Neural cell (in vitro differentiated cells): Measurements from ENCODE around the gene PPP6C.

Source experiments
- EZH2 ChIP-seq: fragments of 200-600, 300-800 bp; shearing (Covaris generic), sonication (generic); IDR thresholded peaks from 2 replicates; pipeline ENCODE4 v1.6.1; 2014; ENCODE audit warnings: antibody characterized with exemption, low read length, borderline replicate concordance, mild to moderate bottlenecking; ENCODE audit not compliant: insufficient read depth, poor library complexity, severe bottlenecking
- MXI1 ChIP-seq: fragments of 450-650 bp; conservative IDR thresholded peaks from 2 replicates; pipeline ENCODE4 v1.6.1; 2014; ENCODE audit warnings: antibody characterized with exemption, mild to moderate bottlenecking; ENCODE audit not compliant: poor library complexity, severe bottlenecking
- POLR2AphosphoS5 ChIP-seq: IDR thresholded peaks from 2 replicates; pipeline ENCODE4 v1.6.1; 2012
- RAD21 ChIP-seq: fragments of 450-650 bp; conservative IDR thresholded peaks from 2 replicates; pipeline ENCODE4 v1.6.1; 2014; ENCODE audit warnings: antibody characterized with exemption, mild to moderate bottlenecking, moderate library complexity
- TAF1 ChIP-seq: IDR thresholded peaks from 2 replicates; pipeline ENCODE4 v1.6.1; 2012; ENCODE audit warnings: low read depth
- TF ChIP-seq, protein P1 (sequence below): fragments of 450-650 bp; IDR thresholded peaks from 2 replicates; pipeline ENCODE4 v1.5.1; 2014; ENCODE audit warnings: antibody characterized with exemption, mild to moderate bottlenecking, moderate library complexity; ENCODE audit not compliant: poor library complexity, severe bottlenecking

DNA sequence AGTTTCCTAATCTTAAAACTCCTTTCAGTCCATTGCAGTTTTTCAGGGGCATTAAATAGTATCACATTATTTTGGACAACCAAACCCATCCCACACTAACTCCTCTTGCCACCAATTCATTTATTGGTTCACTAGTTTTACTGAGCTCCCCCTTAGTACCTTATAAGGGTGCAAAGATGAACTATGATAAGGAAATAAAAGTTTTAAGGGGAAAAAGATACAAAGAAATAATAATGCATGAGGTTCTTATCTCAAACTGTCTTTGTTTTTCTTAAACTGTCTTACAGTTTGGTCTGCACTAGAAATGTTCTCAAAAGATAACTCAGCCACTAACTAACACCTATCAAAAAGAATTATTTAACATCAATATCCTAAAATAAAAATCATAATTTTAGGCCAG lies 54.6 kb downstream of the PPP6C start:
- TF ChIP-seq MXI1 (no peak), TAF1 (no peak), POLR2AphosphoS5 (no peak), EZH2 (no peak), RAD21 (no peak)
- TF ChIP-seq, protein P1, sequence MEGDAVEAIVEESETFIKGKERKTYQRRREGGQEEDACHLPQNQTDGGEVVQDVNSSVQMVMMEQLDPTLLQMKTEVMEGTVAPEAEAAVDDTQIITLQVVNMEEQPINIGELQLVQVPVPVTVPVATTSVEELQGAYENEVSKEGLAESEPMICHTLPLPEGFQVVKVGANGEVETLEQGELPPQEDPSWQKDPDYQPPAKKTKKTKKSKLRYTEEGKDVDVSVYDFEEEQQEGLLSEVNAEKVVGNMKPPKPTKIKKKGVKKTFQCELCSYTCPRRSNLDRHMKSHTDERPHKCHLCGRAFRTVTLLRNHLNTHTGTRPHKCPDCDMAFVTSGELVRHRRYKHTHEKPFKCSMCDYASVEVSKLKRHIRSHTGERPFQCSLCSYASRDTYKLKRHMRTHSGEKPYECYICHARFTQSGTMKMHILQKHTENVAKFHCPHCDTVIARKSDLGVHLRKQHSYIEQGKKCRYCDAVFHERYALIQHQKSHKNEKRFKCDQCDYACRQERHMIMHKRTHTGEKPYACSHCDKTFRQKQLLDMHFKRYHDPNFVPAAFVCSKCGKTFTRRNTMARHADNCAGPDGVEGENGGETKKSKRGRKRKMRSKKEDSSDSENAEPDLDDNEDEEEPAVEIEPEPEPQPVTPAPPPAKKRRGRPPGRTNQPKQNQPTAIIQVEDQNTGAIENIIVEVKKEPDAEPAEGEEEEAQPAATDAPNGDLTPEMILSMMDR, result no peak
